Measurements from ENCODE around the gene SRR.

- no peak for TF ChIP-seq CTCF (conservative IDR thresholded peaks at IDR 0.05; ENCODE audit: low read depth, low read length)
- TF ChIP-seq EZH2 (IDR thresholded peaks at IDR 0.05; ENCODE audit: borderline replicate concordance, low read depth, low read length, poor library complexity, severe bottlenecking): no peak
These were observed 68.4 kb downstream of the SRR start for GRCh38 chr17:2372180-2372579.

All from A673 (cell line).